KMS-11 (cell line): ENCODE measurements around the gene RPTOR.

Experiments used
- H2AFZ ChIP-seq: fragments of 200-600 bp; sonication (generic); 2 replicates; pipeline ENCODE4 v1.6.1; 2016; ENCODE audit warnings: antibody characterized with exemption, mixed run types, low read depth
- H3K27ac ChIP-seq: fragments of 200-600 bp; sonication (generic); 2 replicates; pipeline ENCODE4 v1.6.1; 2016; ENCODE audit warnings: mild to moderate bottlenecking, mixed run types
- H3K27me3 ChIP-seq: fragments of 200-600 bp; sonication (generic); 2 replicates; pipeline ENCODE4 v1.6.1; 2017; ENCODE audit warnings: mild to moderate bottlenecking, low read depth, mixed run types, moderate library complexity; ENCODE audit not compliant: insufficient read depth
- H3K36me3 ChIP-seq: fragments of 200-600 bp; sonication (generic); 2 replicates; pipeline ENCODE4 v1.6.1; 2017; ENCODE audit warnings: mild to moderate bottlenecking, mixed run types; ENCODE audit not compliant: insufficient read depth
- H3K4me1 ChIP-seq: fragments of 200-600 bp; sonication (generic); 2 replicates; pipeline ENCODE4 v1.6.1; 2016; ENCODE audit warnings: mild to moderate bottlenecking, low read depth, mixed run types; ENCODE audit not compliant: poor library complexity, severe bottlenecking
- H3K4me2 ChIP-seq: fragments of 200-600 bp; sonication (generic); 2 replicates; pipeline ENCODE4 v1.7.0; 2016; ENCODE audit warnings: mild to moderate bottlenecking, mixed run types
- H3K4me3 ChIP-seq: fragments of 200-600 bp; sonication (generic); IDR thresholded peaks from 2 replicates; pipeline ENCODE4 v1.6.1; 2017; ENCODE audit warnings: low read depth, low read length, mixed read lengths; ENCODE audit not compliant: insufficient read depth
- H3K79me2 ChIP-seq: fragments of 200-600 bp; sonication (generic); 2 replicates; pipeline ENCODE4 v1.6.1; 2016; ENCODE audit warnings: low read depth, mixed run types; ENCODE audit not compliant: insufficient read depth
- H3K9ac ChIP-seq: fragments of 200-600 bp; sonication (generic); 2 replicates; pipeline ENCODE4 v1.6.1; 2016; ENCODE audit warnings: mild to moderate bottlenecking, mixed run types
- H4K20me1 ChIP-seq: fragments of 200-600 bp; sonication (generic); 2 replicates; pipeline ENCODE4 v1.6.1; 2016; ENCODE audit warnings: mild to moderate bottlenecking, mixed run types; ENCODE audit not compliant: insufficient read depth
- CTCF ChIP-seq: fragments of 200-600 bp; sonication (generic); conservative IDR thresholded peaks from 2 replicates; pipeline ENCODE4 v1.6.1; 2017; ENCODE audit warnings: low read depth, mild to moderate bottlenecking, antibody characterized with exemption, low read length, moderate library complexity, mixed read lengths

RPTOR gene

GRCh38 chr17:80843741-80844156 is 299.1 kb downstream of the RPTOR start:
- Histone ChIP-seq H3K36me3 (no peaks in the 10 kb centered on the region), H3K79me2 (no peaks in the 10 kb centered on the region), H4K20me1 (no peaks in the 10 kb centered on the region), H3K27me3 (no peaks in the 10 kb centered on the region), H3K4me1 (peaks cover 22% of the 10 kb centered on the region), H3K9ac (no peak overlapping the region), H3K4me2 (no peak overlapping the region), H2AFZ (no peak overlapping the region), H3K4me3 (no peak overlapping the region), H3K27ac (no peak overlapping the region)
- no peak for TF ChIP-seq CTCF

- peaks cover 22% of the 10 kb centered on the region for H3K4me1 ChIP-seq
- H3K27me3 ChIP-seq, result no peaks in the 10 kb centered on the region
- H2AFZ ChIP-seq, result no peak overlapping the region
- no peak overlapping the region for H3K4me3 ChIP-seq
- no peaks in the 10 kb centered on the region for H3K79me2 ChIP-seq
- H3K36me3 ChIP-seq, result no peaks in the 10 kb centered on the region
- no peak overlapping the region for H3K4me2 ChIP-seq
- H4K20me1 ChIP-seq, result no peaks in the 10 kb centered on the region
- H3K27ac ChIP-seq, result no peak overlapping the region
- H3K9ac ChIP-seq, result no peak overlapping the region
- TF ChIP-seq CTCF, result no peak
These were observed 299.9 kb downstream of the RPTOR start for GRCh38 chr17:80844418-80844990.

- Histone ChIP-seq H3K36me3 (no peaks in the 10 kb centered on the region), H3K27me3 (no peaks in the 10 kb centered on the region), H3K27ac (no peak overlapping the region), H4K20me1 (no peaks in the 10 kb centered on the region), H2AFZ (no peak overlapping the region), H3K4me3 (no peak overlapping the region), H3K9ac (no peak overlapping the region), H3K4me1 (peaks cover 22% of the 10 kb centered on the region), H3K79me2 (no peaks in the 10 kb centered on the region), H3K4me2 (no peak overlapping the region; the same call in 1 of the 2 replicates)
- no peak for TF ChIP-seq CTCF
These were observed 300.6 kb downstream of the RPTOR start for GRCh38 chr17:80845069-80845862.

- H3K36me3 ChIP-seq, result no peaks in the 10 kb centered on the region
- no peak overlapping the region for H3K9ac ChIP-seq
- H3K79me2 ChIP-seq, result no peaks in the 10 kb centered on the region
- peak; percentile 83 for TF ChIP-seq CTCF
- H3K27ac ChIP-seq, result no peak overlapping the region
- peaks cover 22% of the 10 kb centered on the region for H3K4me1 ChIP-seq
- no peak overlapping the region for H2AFZ ChIP-seq
- no peaks in the 10 kb centered on the region for H4K20me1 ChIP-seq
- H3K27me3 ChIP-seq, result no peaks in the 10 kb centered on the region
- no peak overlapping the region for H3K4me3 ChIP-seq
- peak overlapping the region; percentile 70 for H3K4me2 ChIP-seq
These were observed 301.4 kb downstream of the RPTOR start for GRCh38 chr17:80845863-80846671.
